Activated CD4-positive, CD25-positive, alpha-beta regulatory T cell treated with anti-CD3 and anti-CD28 coated beads, Interleukin-2, amount 50 U/mL, for 16 hours (primary cell): ENCODE results near the gene ADAMTS1.

ENCODE experiments used
- DNase-seq: peaks from one replicate; pipeline ENCODE4 v3.0.0-alpha.2; 2020; ENCODE audit warnings: low read depth, low spot score

ADAMTS1 gene

DNA sequence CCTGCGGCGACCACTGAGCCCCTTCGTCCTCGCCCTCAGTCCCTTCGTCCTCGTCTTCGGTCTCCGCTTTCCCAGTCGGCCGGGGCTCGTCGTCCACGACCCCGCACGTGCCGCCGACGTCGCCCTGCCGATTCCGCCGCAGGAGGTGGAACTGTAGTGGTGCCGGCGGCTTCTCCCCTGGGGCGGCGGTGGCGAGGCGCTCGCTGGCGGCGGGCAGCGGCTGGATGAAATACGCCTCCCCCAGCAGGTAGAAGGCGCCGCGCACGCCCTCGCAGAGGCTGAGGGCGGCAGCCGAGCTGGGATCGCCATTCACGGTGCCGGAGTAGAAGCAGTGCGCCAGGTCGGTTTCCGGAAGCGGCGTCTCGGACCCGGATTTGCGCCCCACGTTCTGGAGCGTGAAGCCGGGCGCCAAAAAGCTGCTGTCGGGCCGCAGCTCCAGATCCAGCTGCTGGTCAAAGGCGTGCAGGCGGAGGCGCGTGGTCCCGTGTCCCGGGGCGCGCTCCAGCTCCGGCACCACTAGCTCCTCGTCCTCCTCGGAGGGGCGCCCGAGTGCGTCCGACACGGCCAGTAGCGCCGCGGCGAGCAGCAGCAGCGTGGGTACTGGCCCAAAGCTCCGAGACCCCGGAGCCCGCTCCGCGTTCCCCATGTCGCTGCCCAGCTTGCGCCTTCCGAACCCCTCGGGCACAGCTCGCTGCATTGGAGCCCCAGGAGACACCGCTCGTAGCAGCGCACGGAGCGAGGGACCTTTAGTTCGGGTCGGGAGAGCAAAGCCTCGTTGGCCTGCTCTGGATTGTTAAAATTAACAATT lies 747 bp downstream of the ADAMTS1 start:
- no peak for DNase-seq

DNA sequence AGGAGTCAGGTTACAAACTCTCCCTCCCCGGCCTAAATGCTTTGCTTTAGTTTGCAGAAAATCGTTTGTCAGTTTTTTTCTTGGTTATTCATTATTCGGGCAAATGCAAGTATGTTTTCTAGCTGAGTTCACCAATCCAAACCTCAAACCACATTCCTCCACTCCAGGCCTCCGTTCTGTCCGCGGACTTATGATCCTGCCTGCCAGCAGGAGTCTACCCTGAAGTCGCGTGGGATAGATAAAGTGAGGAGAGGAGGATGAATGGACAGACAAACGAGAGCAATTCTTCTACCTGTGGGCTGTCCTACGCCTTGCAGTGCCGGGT lies 1.3 kb downstream of the ADAMTS1 start:
- DNase-seq: no peak

DNA sequence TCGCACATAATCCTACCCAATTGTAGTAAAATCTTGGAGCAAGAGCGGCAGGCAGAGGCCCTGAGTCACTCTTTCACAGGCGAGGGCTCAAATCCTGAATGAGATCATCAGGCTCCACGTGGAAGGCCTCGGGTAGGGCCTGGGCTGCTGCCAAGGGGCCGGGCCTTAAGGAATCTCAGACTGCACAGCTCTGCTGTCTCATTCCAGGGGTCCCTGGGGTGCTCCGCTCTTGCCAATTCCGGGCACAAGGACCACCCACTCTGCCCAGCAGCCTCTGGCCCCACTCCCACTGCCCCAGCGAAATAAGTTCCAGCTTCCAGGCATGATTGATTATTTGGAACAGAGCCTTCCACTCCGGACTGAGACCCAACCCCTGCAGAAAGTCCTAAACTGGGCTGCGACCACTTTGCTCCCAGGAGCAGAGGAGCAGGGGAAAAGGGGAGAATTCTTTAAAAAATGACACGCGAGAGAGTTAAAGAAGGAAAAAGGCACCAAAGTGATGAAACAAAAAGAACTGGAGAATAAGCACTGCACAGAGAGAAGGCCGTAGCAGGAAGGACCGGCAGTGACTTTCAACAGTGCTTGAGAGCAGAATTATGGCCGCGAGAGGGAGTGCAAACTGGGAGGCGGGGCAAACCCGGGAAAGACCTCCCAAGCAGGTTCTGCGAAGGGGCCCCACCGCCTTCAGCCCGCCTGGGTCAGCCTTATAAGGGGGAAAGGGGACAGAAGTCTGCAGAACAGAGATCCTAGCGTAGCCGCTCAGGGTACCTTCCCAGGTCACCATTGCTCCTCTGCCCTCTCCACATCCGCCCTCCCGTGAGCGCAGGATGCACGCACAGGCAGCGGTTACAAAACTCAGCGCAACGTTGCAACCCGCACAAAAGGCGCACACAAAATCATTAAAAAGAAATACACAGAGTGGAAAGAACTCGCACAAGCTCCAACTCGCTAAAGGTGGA lies 2.0 kb downstream of the ADAMTS1 start:
- DNase-seq: no peak

DNA sequence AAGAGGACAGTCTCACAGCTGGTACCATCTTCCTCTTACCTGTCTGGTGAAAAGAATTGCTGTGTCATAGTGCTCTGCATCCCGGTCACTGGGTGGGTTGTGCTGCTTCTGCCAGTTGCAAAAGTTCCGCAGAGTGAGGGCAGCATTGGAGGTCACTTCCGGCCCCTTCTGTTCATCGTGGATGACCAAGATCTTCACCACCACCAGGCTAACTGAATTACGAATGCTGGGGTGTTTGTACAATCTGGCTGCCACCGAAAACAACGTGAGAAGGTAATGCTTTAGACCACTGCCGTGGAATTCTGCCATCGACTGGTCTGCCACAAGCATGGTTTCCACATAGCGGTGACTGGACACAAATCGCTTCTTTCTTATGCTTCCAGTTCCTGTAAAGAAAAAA lies 2.9 kb downstream of the ADAMTS1 start:
- DNase-seq: no peak

DNA sequence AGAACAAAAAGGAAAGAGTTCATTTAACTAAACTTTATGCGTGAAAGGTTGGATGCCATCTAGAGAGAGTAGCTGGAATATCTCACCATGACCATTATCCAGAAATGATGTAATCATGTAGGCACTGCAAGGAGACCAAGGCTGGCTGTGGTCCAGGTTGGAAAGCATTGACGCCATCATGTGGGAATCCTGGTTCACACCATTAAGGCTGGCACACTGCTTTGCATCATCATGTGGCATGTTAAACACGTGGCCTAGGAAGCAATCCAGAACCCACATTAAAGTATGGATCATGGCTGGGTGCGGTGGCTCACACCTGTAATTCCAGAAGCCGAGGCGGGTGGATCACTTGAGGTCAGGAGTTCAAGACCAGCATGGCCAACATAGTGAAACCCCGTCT lies 4.3 kb downstream of the ADAMTS1 start:
- DNase-seq: no peak

DNA sequence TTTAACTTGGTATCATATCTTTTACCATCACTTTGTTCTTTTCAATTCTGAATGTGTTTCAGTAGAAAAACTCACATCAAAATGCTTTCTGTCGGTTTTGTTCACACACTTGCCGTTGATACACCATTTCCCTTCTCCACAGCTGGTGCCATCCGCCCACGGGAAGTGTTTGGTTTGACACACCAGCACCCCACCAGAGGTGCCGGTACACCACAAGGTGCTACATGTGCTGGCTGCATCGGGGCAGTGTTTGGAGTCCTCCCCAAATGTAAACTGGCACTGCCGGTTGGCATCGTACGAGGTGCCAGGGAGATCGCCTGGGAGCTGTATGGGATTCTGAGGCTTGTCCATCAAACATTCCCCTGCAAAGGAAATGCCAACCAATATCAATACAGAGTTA lies 5.0 kb downstream of the ADAMTS1 start:
- DNase-seq: no peak

DNA sequence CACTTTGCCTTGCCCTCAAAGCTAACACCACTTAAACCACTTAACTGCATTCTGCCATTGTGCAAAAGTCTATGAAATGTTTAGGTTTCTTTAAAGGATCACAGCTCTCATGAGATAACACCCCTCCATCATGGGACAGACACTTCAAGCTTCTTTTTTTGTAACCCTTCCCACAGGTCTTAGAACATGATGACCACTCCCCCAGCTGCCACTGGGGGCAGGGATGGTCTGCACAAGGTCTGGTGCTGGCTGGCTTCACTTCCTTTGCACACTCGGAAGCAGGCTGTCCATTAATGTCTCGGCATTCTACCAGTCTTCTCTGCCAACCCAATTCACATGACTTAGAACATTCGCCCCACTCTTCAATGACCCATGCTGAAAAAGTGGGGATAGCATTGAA lies 7.7 kb downstream of the ADAMTS1 start:
- no peak for DNase-seq

DNA sequence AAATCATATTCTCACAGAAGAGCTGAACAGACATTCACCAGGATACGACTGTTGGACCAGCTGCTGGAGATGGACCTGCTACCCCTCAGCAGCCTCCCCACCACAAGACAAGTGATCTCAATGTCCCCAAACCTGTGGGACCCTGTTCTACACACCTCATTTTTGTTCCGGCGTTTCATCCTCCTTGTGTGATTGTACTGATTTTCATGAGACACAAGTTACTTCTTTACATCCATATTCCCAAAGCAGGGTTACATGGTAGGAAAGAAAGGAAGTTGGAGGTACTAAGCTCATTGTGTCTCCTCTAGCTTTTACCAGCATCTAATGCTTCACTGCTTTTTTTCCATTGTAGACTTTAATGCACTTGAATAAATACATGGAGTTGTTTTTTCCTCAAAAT lies 8.7 kb downstream of the ADAMTS1 start:
- no peak for DNase-seq

DNA sequence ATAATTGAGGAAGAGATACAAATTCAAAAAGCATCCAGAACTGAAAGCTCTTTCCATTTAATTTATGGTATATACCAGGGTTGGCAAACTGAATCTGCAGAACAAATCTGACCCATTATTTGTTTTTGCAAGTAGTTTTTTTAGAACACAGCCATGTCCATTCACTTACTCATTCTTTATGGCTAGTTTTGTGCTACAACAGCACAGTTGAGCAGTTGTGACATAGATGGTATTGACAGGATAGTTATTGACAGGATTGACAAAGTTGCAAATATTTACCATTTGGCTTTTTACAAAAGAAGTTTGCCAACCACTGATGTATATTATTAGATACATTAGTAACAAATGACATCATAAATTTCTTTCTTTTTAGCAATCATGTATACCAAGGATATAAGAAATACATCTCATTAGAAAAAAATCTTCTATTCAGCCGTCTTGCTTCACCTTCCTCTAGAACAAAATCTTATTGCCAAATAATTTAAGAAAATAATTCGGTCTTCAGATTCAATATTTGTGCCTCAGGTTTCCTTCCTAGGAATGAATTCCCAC lies 9.4 kb downstream of the ADAMTS1 start:
- no peak for DNase-seq

DNA sequence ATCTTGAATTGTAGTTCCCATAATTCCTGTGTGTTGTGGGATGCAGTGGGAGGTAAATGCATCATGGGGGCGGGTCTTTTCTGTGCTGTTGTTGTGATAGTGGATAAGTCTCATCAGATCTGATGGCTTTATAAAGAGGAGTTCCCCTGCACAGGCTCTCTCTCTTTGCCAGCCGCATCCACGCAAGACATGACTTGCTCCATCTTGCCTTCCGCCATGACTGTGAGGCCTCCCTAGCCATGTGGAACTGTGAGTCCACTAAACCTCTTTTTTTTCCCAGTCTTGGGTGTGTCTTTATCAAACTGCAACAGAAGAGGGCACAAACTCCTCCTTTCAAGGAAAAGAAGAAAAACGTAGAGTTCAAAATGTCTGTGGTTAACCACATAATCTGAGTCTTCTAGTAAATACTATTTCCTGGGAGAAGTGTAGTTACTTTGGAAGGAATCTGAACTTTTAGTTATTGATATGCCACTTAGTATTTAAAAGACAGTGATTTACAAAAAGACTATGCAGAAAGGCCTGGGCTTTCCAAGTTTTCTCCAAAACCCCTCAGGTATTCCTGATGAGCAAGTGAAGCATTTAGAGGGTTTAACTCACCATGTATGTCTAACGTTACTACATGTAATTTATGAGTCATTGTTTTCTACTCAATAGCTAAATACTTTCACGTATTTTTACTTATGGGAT lies 10.0 kb downstream of the ADAMTS1 start:
- DNase-seq: no peak

DNA sequence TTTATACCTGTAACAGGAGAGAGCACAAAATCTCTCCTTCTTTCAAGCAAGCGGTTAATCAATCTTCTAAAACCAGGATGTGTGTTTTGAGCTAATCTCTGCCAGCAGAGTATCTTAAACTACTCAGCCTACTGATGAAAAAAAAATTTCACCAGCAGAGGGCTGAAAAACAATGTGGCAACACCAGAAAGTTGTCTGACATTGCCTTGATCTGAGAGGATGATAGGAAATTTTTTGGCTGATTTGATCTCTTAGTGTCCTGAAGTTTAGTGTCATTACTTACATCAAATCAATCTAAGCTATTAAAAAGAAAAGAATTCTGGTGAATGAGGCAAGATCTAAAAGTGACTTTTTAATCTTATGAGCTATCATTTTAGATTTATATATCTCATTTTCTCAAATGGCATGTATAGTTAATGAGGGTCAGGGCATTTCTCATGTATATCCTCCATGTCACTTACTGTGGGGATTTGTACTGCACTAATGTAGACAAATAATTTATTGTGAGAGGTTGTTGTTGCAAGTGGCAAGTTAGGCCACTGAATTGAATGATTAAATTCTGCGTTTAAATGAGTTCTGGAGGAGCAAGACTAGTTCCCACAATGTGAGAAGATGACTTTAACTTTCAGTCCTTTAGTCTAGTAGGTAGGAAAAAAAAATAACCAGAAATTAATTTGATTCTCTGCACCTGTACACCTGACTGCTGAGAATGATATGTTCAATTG lies 10.9 kb downstream of the ADAMTS1 start:
- DNase-seq: no peak

DNA sequence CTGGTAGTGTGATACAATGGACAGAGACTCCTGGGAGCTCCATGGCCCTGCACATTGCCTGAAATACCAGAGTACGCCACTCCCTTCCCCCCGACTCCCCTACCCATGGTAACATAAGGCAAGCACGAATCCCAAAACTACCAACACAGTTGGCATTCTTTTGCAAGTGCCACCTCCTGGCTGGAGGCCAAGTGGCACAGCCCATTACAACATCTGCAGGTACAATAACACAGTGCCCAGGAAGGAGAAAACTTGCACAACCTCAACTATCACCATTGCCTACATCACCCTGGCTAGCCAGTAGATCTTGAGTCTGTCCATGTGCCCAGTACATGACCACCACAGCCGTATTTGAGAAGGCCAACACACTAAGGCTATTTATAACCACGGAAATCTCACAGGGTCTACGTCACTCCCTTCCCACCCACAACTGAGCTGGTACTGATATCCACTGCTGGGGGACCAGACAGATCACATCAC lies 11.7 kb downstream of the ADAMTS1 start:
- DNase-seq: no peak

DNA sequence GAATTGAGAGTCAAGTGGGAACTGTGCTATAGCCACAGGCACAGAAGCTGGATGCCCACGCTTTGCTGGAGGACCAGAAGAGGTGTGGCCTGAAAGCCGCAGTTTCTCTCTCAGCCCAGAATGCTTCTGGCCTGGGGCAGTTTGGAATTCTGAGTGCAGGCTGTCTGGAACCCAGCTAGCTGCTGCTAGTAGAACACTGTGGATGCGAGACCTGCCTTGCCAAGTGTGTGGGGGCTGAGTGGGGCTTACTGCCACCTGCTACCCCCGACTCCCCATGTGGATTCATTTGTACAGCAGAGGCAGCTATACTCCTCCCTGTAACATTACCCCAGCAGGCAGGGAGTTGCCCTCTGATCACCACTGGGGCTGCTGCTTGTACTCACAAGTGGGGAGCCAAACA lies 12.2 kb downstream of the ADAMTS1 start:
- DNase-seq: no peak

DNA sequence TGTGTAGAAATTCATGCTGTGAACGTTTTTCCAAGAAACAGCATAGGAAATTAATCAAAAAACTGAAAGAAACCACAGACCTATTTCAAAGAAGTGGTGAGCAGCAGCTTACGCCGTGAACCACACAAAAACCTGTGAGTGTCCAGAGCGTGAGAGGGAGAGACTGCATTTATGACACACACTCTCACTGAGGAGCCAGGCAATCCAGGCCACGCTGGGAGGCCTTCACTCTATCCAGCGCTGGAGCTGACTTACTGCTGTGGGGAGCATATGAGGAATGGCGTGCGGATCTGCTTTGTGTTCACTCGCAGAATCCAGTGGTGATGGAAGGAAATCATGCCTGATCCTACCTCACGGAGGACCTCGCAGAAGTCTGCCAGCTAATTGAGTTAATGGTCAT lies 12.7 kb downstream of the ADAMTS1 start:
- no peak for DNase-seq

DNA sequence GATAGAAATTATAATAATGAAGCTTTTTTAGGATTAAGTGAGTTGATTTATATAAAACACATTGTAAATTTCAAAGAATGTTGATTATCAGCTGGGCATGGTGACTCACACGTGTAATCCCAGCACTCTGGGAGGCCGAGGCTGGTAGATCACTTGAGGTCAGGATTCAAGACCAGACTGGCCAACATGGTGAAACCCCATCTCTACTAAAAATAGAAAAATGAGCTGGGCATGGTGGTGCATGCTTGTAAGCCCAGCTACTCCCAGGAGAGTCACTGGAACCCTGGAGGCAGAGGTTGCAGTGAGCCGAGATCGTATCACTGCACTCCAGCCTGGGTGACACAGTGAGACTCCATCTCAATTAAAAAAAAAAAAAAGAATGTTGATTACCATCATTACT lies 18.4 kb downstream of the ADAMTS1 start:
- DNase-seq: no peak

DNA sequence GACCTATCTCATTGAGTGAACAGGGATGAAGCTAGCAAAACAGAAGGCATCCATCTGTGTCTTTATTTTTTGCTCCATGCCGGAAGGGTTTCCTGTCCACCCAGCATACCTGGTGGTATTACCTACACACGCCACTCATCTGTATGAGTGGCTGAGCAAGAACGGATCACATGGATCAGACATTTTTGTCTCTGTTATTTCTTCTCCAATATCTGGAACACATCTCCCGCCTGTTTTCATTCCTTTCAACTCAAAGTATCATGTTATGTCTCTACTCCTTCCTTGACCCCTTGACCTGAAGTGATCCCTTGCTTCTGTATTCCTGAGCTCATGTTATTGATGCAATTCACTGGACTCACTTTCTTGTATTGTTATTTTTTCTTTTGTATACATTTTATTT lies 24.7 kb downstream of the ADAMTS1 start:
- DNase-seq: no peak

DNA sequence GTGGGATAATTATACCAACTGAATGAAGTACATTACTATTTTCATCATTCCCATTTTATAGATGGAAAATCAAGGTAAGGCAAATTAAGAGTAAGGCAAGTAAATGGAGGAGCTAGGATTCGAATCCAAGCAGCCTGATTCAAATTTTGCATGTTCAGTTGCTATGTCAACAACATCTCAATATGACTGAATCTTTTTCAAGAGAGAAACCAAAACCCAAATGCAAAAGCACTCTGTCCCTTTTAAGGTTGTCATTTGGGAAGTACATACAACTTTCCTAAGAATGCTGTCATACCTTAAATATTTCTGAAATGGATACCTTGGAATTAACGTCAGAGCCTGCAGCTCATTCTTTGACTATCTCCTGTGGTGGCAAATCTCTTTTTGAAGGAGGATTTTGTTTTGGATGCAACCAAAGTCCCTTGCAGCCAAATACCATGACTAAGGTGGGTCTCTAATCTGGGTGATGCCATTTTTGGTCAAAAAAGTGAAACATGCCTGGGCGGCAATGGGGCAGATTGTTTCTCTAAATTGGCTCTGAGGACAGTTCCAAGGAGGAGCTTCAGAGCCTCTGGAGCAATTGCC lies 25.4 kb downstream of the ADAMTS1 start:
- DNase-seq: no peak

DNA sequence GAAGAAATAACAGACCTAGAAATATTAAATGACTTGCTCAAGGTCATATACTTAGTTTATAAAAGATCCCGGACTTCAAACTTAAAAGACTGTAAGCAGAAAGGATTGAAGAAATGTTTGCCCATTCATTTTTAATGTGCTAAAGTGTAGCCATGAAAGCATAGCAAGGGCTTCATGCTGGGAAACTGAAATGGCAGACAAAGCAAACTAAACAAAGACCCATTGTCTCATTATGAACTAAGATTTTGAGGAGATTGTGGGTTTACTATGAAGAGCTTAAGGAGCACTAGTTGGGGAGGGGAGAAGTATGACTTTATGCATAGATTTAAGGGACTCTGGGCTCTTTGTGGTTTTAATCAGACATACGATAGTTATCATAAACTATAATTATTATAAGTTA lies 26.3 kb downstream of the ADAMTS1 start:
- no peak for DNase-seq

DNA sequence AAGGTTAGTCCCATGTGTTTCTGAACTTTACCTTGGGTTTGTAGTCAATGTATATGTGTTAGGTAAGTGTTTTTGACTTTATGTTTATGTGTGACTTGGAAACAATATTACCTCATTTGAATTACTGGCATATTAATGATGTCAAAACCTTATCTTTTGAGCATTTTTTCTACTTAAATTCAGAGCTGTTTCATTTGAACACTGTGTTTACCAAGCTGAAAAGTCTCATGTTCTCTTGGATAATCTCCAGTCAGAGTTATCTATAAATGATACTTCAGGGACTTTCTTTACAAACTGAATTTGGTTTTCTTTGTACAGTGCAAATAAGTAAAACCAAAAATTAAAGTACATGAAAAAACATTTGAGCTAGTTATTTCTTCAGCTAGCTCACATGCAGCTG lies 30.0 kb downstream of the ADAMTS1 start:
- no peak for DNase-seq

DNA sequence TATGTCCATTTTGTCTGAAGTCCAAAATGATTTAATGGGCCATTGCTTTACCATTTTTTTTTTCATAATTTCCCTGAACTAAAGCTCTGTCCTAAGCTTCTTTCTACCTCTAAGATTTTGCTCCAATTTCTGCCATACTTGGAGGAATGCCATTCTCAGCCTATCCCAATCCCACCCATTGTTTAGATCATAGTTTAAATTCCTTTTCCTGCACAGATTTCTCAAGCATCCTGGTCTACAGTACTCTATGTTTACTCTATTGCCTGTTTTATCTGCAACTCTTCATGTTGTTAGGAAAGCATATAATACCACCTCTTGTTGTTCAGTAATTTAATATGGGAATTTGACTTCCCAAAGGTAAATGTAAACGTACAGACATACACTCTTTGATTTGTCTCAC lies 30.8 kb downstream of the ADAMTS1 start:
- DNase-seq: no peak

DNA sequence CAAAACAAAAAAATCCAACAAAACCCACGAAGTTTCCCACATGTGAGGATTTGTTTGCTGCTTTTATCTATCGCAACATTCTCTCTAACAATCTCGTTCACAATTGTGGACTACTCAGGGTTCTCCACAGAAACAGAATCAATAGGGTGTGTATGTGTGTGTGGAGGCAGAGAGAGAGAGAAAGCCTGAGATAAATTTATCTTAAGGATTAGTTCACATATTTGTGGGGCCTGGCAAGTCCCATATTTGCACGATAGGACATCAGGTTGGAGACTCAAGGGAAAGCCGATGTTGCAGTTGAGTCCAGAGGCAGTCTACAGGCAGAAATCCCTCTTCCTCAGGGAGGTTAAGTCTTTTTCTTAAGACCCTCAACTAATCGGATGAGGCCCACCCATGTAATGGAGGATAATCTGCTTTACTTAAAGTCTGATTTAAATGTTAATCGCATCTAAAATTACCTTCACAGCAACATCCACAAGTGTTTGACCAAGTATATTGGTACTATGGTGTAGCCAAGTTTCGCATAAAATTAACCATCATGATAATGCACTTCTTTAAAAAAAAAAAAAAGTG lies 31.7 kb downstream of the ADAMTS1 start:
- DNase-seq: no peak
